Measurements from ENCODE around the gene CHMP5.

DNA sequence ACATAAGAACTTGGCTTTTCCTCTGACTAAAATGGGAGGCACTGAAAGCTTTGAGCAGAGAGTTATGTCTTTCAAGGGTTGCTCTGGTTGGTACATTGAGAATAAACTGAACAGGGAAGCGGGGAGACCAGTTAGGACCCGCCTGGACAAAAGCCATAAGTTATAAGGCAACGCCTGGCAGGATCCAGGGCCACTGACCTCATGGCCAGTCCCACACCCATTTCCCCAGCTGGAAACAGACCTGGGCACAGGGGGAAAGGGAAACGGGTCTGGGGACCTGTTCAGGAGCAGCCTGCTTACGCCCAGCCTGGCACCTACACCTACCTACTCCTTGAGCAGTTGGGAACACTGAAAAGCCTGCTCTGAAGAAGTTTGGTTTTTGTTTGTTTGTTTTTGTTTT, 23.6 kb upstream of the CHMP5 start:
- TF ChIP-seq POLR2A (IDR thresholded peaks at IDR 0.05) (no peak), CTCF (IDR thresholded peaks at IDR 0.05) (no peak)

All from body of pancreas (tissue), 4 donors.